Measurements from ENCODE around the gene ARMH1. TPM values are rescaled to one million over a fixed set of nuclear protein-coding genes. Genes with fewer than 3 reads are reported as not detected.

ARMH1 gene
- total RNA-seq, 2 experiments from 2014 or later: 79.9 to 84.0 TPM

- Mint-ChIP-seq H3K4me1 (ENCODE audit: low read depth) (peaks cover 51% of the 10 kb centered on the region), H3K9me3 (no peaks in the 10 kb centered on the region), H3K27me3 (no peaks in the 10 kb centered on the region), H3K4me3 (no peak overlapping the region), H3K36me3 (ENCODE audit: low read depth) (peaks cover 81% of the 10 kb centered on the region), H3K27ac (no peak overlapping the region)
- H3K27me3 ChIP-seq (ENCODE audit: control insufficient read depth in 1 of 2, insufficient read depth in 2 of 2, low read length in 2 of 2): no peaks in the 10 kb centered on the region
- no peak overlapping the region for H3K27ac ChIP-seq (ENCODE audit: low read depth in 1 of 2, low read length in 2 of 2)
- ChIA-PET POLR2A (interaction anchor here (1.9 kb wide), 1 partner anchor 16 kb away, joined by 6 read pairs; no protein-coding TSS in a partner anchor), CTCF (interaction anchor here (1.8 kb wide), 1 partner anchor 17 kb away, joined by 4 read pairs; no protein-coding TSS in a partner anchor)
- no peak overlapping the region for H3K4me3 ChIP-seq (ENCODE audit: low read length)
- TF ChIP-seq CTCF (IDR thresholded peaks at IDR 0.05): no peak
- DNase-seq (no peak), ATAC-seq (ENCODE audit: poor library complexity) (no peak)
- intact Hi-C loops (cut with DNase I, micrococcal nuclease): no loop called here
- H3K4me1 ChIP-seq (ENCODE audit: insufficient read depth, low read length): peaks cover 26% of the 10 kb centered on the region
- no peaks in the 10 kb centered on the region for H3K9me3 ChIP-seq (ENCODE audit: control insufficient read depth in 1 of 2, insufficient read depth in 1 of 2, low read length in 2 of 2)
- peaks cover 85% of the 10 kb centered on the region for H3K36me3 ChIP-seq (ENCODE audit: insufficient read depth, low read length)
Measured at GRCh38 chr1:44636083-44636687, 38.3 kb upstream of the ARMH1 start.

DNA sequence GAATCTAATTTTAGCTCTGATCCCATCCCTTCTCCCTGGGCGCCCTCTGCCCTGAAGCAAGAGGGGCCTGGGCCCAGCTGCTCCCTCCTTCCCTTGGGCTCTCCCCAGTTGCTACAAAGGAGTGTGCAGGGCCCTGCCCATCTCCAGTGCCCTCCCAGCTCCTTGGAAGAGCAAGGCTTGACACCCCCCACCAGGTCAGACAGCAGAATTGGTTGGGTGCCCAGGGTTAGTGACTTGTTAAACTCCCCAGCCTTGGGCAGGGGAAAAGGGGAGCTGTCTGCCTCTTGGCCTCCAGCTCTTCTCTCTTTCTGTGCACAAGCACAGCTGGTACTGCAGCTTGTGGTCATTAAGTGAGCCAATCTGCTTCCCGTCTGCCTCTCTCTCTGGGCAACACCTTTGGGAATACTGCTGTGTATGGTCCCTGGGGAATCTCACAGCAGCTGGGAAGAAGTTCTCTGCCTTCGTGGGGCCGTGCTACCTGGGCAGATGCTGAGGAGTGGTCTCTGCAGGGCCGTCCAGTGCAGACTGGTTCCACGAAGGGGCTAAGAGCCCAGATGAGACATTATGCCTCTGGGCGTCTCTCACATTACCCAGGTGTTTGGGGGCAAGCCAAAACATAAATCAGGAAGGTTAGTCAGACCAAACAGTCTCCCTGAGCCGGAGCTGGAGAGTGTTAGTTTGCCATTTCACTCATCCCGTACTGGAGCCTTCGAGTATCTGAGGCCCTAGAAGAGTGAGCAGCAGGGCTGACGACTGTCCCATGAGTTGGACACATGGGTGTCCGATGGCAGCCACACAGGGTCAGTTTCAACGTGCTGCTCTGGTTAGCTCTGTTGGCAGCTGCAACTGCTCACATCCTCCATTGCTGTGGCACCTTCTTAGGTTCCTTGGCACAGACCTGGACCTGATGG is 37.6 kb upstream of the ARMH1 start:
- no peak for ATAC-seq (ENCODE audit: poor library complexity)
- H3K27ac Mint-ChIP-seq: no peak overlapping the region
- peaks cover 21% of the 10 kb centered on the region for H3K4me1 ChIP-seq (ENCODE audit: insufficient read depth, low read length)

More for the DNA sequence above, 37.6 kb upstream of the ARMH1 start:
- no peak for TF ChIP-seq CTCF (IDR thresholded peaks at IDR 0.05)
- Histone ChIP-seq H3K27ac (ENCODE audit: low read depth in 1 of 2, low read length in 2 of 2) (no peak overlapping the region), H3K36me3 (ENCODE audit: insufficient read depth, low read length) (peaks cover 93% of the 10 kb centered on the region), H3K9me3 (ENCODE audit: control insufficient read depth in 1 of 2, insufficient read depth in 1 of 2, low read length in 2 of 2) (no peaks in the 10 kb centered on the region), H3K4me3 (ENCODE audit: low read length) (no peak overlapping the region), H3K27me3 (ENCODE audit: control insufficient read depth in 1 of 2, insufficient read depth in 2 of 2, low read length in 2 of 2) (no peaks in the 10 kb centered on the region)
- peaks cover 45% of the 10 kb centered on the region for H3K4me1 Mint-ChIP-seq (ENCODE audit: low read depth)
- POLR2A ChIA-PET: interaction anchor here (1.9 kb wide), 1 partner anchor 16 kb away, joined by 6 read pairs; no protein-coding TSS in a partner anchor
- peaks cover 82% of the 10 kb centered on the region for H3K36me3 Mint-ChIP-seq (ENCODE audit: low read depth)
- intact Hi-C loops (cut with DNase I, micrococcal nuclease): no loop called here
- no peak for DNase-seq
- CTCF ChIA-PET: interaction anchor here (1.8 kb wide), 1 partner anchor 16 kb away, joined by 4 read pairs; no protein-coding TSS in a partner anchor
- H3K4me3 Mint-ChIP-seq: no peak overlapping the region
- H3K27me3 Mint-ChIP-seq: no peaks in the 10 kb centered on the region
- H3K9me3 Mint-ChIP-seq: no peaks in the 10 kb centered on the region
